ENCODE results near the gene CUL3.
"Not testable (repeated sequence)": the region's sequence is repeated elsewhere in the genome, so short reads cannot be mapped to it uniquely, and the experiment has no call there.

The CUL3 gene

DNA sequence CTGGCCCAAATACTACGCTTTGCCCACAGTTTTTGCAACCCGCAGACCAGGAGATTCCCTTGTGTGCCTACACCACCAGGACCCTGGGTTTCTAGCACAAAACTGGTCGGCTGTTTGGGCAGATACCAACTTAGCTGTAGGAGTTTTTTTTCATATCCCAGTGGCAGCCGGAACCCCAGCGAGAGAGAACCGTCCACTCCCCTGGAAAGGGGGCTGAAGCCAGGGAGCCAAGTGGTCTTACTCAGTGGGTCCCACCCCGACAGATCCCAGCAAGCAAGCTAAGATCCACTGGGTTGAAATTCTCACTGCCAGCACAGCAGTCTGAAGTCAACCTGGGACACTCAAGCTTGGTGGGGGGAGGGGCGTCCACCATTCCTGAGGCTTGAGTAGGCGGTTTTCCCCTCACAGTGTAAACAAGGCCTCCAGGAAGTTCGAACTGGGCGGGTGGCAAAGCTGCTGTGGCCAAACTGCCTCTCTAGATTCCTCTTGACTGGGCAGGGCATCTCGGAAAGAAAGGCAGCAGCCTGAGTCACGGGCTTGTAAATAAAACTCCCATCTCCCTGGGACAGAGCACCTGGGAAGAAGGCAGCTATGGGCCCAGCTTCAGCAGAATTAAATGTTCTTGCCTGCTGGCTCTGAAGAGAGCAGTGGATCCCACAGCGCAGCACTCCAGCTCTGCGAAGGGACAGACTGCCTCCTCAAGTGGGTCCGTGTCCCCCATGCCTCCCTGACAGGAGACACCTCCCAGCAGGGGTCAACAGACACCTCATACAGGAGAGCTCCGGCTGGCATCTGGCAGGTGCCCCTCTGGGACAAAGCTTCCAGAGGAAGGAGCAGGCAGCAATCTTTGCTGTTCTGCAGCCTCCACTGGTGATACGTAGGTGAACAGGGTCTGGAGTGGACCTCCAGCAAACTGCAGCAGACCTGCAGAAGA, 99.8 kb downstream of the CUL3 start:
- not testable (repeated sequence) for DNase-seq (ENCODE audit: low read depth in 4 of 4, low spot score in 1 of 4)

DNA sequence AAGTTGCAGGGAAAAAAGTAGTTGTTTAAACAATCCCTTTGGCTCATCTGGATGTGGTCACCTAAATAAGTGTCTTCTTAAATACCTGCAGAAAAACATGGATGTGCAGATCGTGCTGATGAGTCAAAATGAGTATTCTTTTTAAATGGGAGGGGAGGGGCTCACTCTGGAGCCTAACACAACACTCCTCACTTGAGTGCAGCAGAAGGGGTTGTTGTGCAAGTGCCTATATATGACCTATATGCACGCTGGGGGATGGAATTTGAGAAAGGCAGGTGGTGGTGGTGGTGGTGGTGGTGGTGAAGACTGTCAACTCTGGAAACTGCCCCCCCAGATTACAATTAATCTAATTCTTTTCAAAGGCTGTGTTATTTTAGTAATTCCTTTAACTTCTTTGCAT, 105.3 kb downstream of the CUL3 start:
- DNase-seq (ENCODE audit: low read depth in 4 of 4, low spot score in 1 of 4) = no peak

GRCh38 chr2:224472827-224473226, 112.3 kb downstream of the CUL3 start:
- DNase-seq (ENCODE audit: low read depth in 4 of 4, low spot score in 1 of 4) = no peak

DNA sequence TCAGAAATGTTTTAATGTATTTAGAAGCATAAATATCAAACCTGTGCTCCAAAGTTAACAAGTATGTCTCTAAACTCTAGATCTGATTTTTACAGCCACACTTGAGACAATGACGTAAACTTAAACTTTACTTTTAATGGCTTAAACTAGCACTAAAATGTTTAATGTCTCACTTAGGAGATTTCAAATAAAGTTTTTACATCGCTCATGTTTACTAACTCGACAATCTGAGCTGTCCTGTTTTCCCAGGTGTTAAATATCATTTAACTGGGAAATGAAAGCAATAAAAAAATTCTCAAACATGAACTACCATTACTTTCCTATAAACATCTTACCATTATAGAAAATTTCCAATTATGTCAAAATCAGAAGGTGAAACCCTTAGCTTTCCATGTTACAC, 113.0 kb downstream of the CUL3 start:
- no peak for DNase-seq (ENCODE audit: low read depth in 4 of 4, low spot score in 1 of 4)

DNA sequence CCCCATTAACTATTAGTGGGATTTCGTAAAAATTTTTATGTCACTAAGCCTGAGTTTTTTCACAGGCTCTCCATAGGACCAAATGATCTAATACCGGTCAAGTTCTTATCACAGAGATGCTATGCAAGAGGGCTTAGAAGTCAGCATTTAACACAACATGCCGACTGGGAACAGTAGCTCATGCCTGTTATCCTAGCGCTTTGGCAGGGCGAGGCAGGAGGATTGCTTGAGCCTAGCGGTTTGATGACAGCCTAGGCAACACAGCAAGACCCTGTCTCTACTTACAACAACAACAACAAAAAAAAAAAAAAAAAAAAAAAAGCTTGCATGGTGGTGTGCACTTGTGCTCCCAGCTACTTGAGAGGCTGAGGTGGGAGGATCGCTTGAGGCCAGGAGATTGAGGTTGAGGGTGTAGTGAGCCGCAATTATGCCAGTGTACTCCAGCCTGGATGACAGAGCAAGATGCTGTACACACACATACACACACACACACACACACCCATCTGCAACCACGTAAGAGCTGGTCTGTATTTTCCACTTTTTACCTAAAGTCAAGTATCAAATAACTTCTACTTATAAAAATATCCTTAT, 115.7 kb downstream of the CUL3 start:
- DNase-seq (ENCODE audit: low read depth in 4 of 4, low spot score in 1 of 4) = no peak

DNA sequence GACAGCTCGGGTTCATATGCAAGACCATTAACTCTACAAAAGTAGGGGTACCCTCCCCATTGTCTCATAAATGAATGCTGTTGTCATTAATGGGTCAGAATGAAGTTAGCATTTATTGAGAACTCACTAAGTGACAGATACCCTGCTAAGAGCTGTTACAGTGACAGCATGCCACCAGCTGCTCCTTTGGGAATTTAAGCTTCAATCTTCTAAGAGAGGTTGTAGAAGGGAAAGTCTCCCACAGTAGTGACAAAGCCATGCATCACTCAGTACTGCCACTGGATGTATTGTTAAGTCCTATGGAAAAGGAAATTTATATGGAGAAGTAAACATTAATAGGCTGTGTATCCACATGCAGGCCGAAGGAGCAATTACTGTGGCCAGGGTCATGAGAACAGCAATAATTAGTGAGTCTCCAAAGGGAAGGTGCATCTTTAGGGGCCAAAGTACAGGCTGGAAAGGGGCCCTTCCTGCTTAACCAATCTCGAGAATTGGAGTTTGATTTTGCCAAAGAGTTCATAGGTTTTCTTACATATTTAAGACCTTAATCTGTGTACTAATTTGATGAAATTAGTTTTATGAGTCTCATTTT, 118.8 kb downstream of the CUL3 start:
- DNase-seq (ENCODE audit: low read depth in 4 of 4, low spot score in 1 of 4) = no peak

- DNase-seq (ENCODE audit: low read depth in 4 of 4, low spot score in 1 of 4) = no peak
Measured at GRCh38 chr2:224461391-224461790, 123.8 kb downstream of the CUL3 start.

- no peak for DNase-seq (ENCODE audit: low read depth in 4 of 4, low spot score in 1 of 4)
Measured at GRCh38 chr2:224457408-224458096, 127.6 kb downstream of the CUL3 start.

GRCh38 chr2:224453892-224454291, 131.3 kb downstream of the CUL3 start:
- no peak for DNase-seq (ENCODE audit: low read depth in 4 of 4, low spot score in 1 of 4)

DNA sequence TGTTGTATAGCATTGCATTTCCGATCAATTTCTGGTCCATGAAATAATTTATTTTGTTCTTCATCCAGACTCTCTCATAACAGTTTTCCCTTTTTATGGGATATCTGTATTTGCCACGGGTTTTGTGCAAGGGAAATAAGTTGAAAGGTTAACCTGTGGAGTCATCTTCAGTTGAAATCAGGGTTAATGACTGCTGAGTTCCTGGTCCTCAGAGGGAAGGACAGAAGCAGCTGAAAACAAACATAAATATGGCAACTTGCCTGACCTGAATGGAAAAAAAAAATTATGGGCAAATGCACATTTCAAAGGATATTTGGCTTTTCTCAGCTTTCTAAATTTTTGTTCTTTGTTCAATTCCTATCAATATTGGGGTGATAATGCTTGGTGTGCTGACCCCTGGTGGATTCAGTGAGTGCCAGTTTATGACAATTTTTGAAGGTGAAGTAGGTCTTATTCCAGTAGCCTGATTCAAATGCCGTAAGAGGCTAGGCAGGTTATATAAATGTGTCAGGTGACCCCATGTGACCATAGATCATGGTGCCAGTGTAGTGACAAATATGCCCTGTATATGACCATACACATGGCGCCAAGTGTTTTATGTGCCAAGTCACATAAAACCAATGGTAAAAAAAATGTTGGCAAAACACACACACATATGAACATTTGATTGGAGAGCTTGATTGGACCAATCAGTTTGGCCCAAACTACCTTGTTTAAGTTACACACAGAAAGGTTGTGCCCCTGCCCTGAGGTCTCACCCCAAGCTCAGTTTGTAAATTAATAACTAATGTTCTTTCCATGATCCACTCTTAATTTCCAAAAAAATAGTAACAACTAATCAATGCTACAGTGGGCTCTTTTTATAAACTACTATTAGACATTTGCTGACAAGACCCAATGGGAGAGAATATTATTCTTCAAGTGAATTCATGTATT, 135.7 kb downstream of the CUL3 start:
- DNase-seq (ENCODE audit: low read depth in 4 of 4, low spot score in 1 of 4) = no peak

GRCh38 chr2:224448236-224448635, 136.9 kb downstream of the CUL3 start:
- no peak for DNase-seq (ENCODE audit: low read depth in 4 of 4, low spot score in 1 of 4)

- no peak for DNase-seq (ENCODE audit: low read depth in 4 of 4, low spot score in 1 of 4)
Measured at GRCh38 chr2:224444783-224445182, 140.4 kb downstream of the CUL3 start.

DNA sequence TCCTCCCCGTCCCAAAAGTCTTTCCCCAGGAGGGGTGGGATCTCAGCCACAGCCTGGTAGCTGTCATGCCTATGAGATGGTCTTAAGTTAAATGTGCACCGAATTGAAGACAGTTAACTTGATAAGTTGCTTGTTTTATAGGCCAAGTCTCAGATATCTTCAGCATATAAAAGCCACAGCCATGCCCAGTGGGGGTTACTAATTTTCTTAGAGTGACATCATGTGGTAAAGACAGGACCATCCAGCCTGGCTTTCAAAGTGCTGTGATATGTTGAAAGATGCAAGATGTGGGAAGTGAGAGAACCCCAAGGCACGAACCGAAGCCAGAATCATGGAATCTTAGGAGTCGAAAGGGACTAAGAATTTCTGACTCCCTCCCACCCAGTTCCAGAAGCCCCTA, 141.1 kb downstream of the CUL3 start:
- DNase-seq (ENCODE audit: low read depth in 4 of 4, low spot score in 1 of 4) = no peak

GRCh38 chr2:224442071-224442967, 142.8 kb downstream of the CUL3 start:
- peak in 1 of 4 experiments; percentile 14 for DNase-seq (ENCODE audit: low read depth in 4 of 4, low spot score in 1 of 4)

DNA sequence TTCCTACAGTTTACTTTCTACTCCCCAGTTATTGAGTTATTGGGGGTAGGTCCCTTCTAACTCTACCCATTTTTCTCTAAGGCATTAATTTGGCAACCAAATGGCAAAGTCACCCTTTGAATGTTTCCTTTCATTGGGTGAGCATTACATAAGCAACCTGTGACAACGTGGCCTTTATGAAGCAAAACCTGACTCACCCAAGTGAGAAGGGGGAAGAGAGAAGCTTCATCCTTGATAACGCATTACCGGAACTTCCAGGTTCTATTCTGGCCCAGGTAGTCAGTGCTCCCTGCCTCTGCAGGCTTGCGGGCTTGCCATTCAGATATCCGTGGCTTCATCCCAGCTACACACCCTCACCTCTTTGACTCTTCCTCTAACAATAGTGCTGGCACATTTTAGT, 144.2 kb downstream of the CUL3 start:
- DNase-seq (ENCODE audit: low read depth in 4 of 4, low spot score in 1 of 4) = no peak

DNA sequence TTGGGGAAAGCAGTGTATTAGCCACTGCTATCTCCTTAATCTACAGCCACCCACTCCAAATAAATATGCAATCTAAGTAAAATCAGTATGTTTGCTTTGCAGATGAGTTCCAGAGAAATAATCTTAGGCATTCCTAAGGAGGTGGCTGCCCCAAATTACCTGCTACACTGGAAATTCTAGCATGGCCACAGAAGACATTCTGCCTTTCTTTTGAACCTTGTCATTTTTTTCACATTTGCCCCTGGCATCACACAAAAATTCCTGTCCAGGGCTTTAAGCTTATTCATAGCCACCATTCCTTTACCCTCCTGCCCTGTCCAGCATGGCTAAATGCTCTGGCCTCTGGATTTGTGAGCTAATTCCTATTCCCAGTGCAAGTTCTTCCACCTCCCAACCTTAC, 146.4 kb downstream of the CUL3 start:
- DNase-seq (ENCODE audit: low read depth in 4 of 4, low spot score in 1 of 4) = no peak

GRCh38 chr2:224436634-224437033, 148.5 kb downstream of the CUL3 start:
- DNase-seq (ENCODE audit: low read depth in 4 of 4, low spot score in 1 of 4) = no peak

DNA sequence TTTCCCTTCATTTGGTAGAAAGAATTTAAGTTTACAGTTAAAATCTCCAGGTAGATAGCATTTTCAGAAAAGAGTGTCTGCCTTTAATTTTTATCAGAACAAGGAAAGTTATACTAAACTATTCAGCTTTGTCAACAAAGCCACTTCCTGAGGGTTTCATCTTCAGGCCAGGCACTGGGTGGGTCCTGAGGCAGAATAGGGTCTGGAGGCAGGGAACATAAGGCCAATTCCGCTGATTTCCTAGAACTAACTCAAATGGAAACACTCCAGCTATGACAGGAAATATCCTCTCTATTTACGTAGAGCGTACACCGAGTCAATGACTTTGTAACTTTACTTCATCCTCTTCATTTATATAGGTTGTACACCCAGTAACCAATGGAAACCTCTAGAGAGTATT, 150.5 kb downstream of the CUL3 start:
- DNase-seq (ENCODE audit: low read depth in 4 of 4, low spot score in 1 of 4) = no peak

DNA sequence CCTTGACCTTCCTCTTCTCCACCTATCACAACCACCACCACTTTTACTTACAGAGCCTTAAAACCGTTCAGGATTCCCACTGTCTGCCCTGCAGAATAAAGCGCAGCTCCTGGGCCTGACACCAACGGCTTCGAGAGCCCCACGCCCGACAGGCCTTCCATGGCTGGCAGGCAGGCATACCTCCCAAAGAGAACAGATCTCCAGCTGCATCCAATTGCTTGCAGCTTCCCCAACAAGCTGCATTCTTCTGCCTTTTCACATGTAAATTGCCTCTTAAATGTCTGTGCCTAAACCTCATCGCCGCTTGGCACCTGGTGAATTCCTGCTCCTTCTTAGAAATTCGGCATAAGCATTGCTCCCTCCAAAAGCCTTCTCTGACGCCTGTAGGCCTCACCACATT, 151.7 kb downstream of the CUL3 start:
- DNase-seq (ENCODE audit: low read depth in 4 of 4, low spot score in 1 of 4) = no peak

Measured in stimulated activated CD4-positive, alpha-beta T cell treated with anti-CD3 and anti-CD28 coated beads, Interleukin-1b, Interleukin-23, amount 100 ng/mL, for 24 hours (primary cell).